ENCODE data around the gene KIAA0930. TPM values are rescaled to one million over a fixed set of nuclear protein-coding genes. Genes with fewer than 3 reads are reported as not detected.
"Not testable (repeated sequence)": the region's sequence is repeated elsewhere in the genome, so short reads cannot be mapped to it uniquely, and the experiment has no call there.

Gene KIAA0930
- total RNA-seq, 1 experiment from 2014 or later = 15.2 TPM

GRCh38 chr22:45268958-45269844 lies 28.5 kb upstream of the KIAA0930 start:
- no peaks in the 10 kb centered on the region for H3K9me3 ChIP-seq (replicated peaks)
- peaks cover 17% of the 10 kb centered on the region for H3K4me1 ChIP-seq
- peak overlapping the region; percentile 47 for H3K4me3 ChIP-seq
- DNase-seq = peak; percentile 67 to 76
- H3K36me3 ChIP-seq = no peaks in the 10 kb centered on the region
- no peak overlapping the region for H3K27ac ChIP-seq
- peaks cover 5% of the 10 kb centered on the region; the same call in 1 of the 2 replicates for H3K27me3 ChIP-seq

- H3K4me1 ChIP-seq = peaks cover 17% of the 10 kb centered on the region
- H3K36me3 ChIP-seq = no peaks in the 10 kb centered on the region
- peaks cover 5% of the 10 kb centered on the region; the same call in 1 of the 2 replicates for H3K27me3 ChIP-seq
- no peaks in the 10 kb centered on the region for H3K9me3 ChIP-seq (replicated peaks)
- H3K4me3 ChIP-seq = peak overlapping the region; percentile 25
- H3K27ac ChIP-seq = no peak overlapping the region
- DNase-seq = no peak
Measured at GRCh38 chr22:45268167-45268957, 27.7 kb upstream of the KIAA0930 start.

DNA sequence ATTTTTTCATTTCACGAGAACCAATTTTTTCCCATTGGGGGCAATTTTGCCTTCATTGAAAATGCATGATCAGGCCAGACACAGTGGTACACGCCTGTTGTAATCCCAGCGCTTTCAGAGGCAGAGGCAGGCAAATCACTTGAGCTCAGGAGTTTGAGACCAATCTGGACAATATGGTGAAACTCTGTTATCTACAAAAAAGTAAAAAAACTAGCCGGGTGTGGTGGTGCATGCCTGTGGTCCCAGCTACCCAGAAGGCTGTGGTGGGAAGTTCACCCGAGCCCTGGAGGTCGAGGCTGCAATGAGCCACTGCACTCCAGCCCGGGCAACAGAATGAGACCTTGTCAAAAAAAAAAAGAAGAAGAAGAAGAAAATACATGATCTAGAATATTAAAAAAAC lies 24.8 kb upstream of the KIAA0930 start:
- no peak for DNase-seq
- Histone ChIP-seq H3K36me3 (no peaks in the 10 kb centered on the region), H3K4me1 (peaks cover 4% of the 10 kb centered on the region)

DNA sequence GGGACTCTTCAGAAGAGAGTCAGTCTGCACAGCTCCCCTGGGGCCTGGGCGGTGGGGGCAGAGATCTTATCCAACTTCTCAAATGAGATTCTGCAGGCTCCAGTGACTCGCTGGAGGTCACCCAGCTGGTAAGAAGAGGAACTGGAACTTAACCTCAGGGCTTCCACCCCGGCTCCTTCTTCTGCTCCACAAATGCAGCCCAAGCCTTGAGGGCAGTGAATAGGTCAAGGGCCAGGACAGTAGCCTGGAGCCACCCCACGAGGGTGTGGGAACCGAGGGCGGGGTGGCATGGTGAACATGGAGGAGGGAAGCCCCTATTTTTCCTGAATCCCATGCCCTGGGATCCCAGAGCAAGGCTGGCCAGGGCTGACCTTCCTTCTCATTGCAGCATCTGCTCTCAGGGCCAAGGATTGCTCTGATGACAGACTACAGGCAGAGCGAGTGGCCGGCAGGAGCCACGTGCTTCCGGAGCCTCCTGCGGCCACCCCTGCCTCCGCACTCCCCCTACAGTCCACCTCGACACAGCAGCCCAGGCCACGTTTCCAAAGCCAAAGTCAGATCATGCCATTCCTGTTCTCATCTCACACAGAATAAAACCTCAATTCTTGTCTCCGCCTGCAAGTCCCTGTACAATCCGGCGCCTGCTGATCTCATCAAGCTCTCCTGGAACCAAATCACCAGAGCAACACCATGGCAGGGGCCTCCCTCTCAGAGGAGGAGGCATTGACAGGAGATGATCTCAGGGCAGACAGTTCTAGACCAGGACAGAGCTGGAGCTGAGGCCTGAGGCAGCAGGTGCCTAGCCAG lies 23.0 kb upstream of the KIAA0930 start:
- no peaks in the 10 kb centered on the region for H3K9me3 ChIP-seq (replicated peaks)
- no peak overlapping the region for H3K4me3 ChIP-seq
- H3K36me3 ChIP-seq = no peaks in the 10 kb centered on the region
- H3K27me3 ChIP-seq = no peaks in the 10 kb centered on the region
- H3K27ac ChIP-seq = no peak overlapping the region
- DNase-seq = peak; percentile 55 to 69
- H3K4me1 ChIP-seq = no peaks in the 10 kb centered on the region

More for the DNA sequence above, 24.8 kb upstream of the KIAA0930 start:
- no peaks in the 10 kb centered on the region for H3K9me3 ChIP-seq (replicated peaks)
- H3K27me3 ChIP-seq = peaks cover 5% of the 10 kb centered on the region; the same call in 1 of the 2 replicates
- H3K27ac ChIP-seq = no peak overlapping the region
- no peak overlapping the region for H3K4me3 ChIP-seq

- Histone ChIP-seq H3K4me3 (no peak overlapping the region), H3K27me3 (no peaks in the 10 kb centered on the region), H3K4me1 (no peaks in the 10 kb centered on the region), H3K27ac (no peak overlapping the region), H3K36me3 (no peaks in the 10 kb centered on the region), H3K9me3 (replicated peaks) (no peaks in the 10 kb centered on the region)
- DNase-seq = peak in 1 of 2 experiments; percentile 44
Measured at GRCh38 chr22:45262931-45263462, 22.3 kb upstream of the KIAA0930 start.

- no peaks in the 10 kb centered on the region for H3K27me3 ChIP-seq
- H3K4me3 ChIP-seq = no peak overlapping the region
- no peak for DNase-seq
- H3K36me3 ChIP-seq = no peaks in the 10 kb centered on the region
- H3K9me3 ChIP-seq (replicated peaks) = no peaks in the 10 kb centered on the region
- H3K27ac ChIP-seq = no peak overlapping the region
- H3K4me1 ChIP-seq = no peaks in the 10 kb centered on the region
Measured at GRCh38 chr22:45262195-45262930, 21.7 kb upstream of the KIAA0930 start.

GRCh38 chr22:45261407-45262088 lies 20.9 kb upstream of the KIAA0930 start:
- Histone ChIP-seq H3K4me1 (no peaks in the 10 kb centered on the region), H3K27me3 (no peaks in the 10 kb centered on the region), H3K9me3 (replicated peaks) (no peaks in the 10 kb centered on the region), H3K4me3 (no peak overlapping the region), H3K27ac (no peak overlapping the region), H3K36me3 (no peaks in the 10 kb centered on the region)
- no peak for DNase-seq

- H3K36me3 ChIP-seq; DNase-seq; H3K27ac ChIP-seq; H3K27me3 ChIP-seq; H3K9me3 ChIP-seq (replicated peaks); H3K4me3 ChIP-seq; H3K4me1 ChIP-seq: not testable (repeated sequence)
Measured at GRCh38 chr22:45260395-45260759, 19.7 kb upstream of the KIAA0930 start.

- H3K36me3 ChIP-seq = no peaks in the 10 kb centered on the region
- H3K27ac ChIP-seq = no peak overlapping the region
- no peaks in the 10 kb centered on the region for H3K9me3 ChIP-seq (replicated peaks)
- no peak for DNase-seq
- no peaks in the 10 kb centered on the region for H3K27me3 ChIP-seq
- H3K4me1 ChIP-seq = no peaks in the 10 kb centered on the region
- no peak overlapping the region for H3K4me3 ChIP-seq
Measured at GRCh38 chr22:45259754-45260394, 19.2 kb upstream of the KIAA0930 start.

- not testable (repeated sequence) for H3K36me3 ChIP-seq; H3K27me3 ChIP-seq; DNase-seq; H3K4me1 ChIP-seq; H3K9me3 ChIP-seq (replicated peaks); H3K27ac ChIP-seq; H3K4me3 ChIP-seq
Measured at GRCh38 chr22:45257941-45258340, 17.2 kb upstream of the KIAA0930 start.

DNA sequence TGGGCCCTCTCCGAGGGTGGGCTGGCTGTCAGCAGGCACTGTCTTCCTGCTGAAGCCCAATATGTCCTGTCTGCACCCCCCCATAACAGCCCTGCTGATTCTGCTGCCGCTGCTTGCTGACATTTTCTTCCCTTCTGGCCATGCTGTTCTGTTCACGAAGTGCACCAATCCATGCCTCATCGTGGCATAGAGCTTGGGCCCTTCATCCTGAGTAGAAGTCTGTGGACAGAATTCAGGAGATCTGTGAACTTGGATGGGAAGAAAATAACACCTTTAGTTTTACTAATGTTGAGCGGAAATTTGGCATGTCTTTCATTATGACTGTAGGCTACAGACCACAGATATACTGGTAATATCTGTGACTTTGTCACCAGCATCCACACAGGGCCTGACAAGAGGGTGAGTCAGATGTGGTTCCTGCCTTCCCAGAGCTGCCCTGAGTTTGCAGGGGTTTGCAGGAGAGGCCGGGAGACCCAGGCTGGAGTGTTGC lies 14.1 kb upstream of the KIAA0930 start:
- DNase-seq = no peak

DNA sequence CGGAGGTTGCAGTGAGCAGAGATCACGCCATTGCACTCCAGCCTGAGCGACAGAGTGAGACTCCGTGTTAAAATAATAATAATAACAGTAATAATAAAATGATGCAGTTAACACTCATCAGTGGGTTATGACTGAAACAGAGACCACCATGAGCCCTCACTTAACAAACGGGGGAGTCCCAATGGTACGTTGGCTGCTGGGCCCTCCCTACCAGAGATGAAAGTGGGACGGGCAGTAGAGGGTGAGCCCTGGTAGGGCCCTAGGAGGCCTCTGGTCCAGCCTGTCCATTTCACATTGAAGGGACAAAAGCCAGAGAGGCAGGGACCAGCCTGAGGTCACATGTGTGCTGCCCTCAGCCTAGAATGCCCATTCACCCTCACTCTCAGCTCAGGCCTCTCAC lies 13.7 kb upstream of the KIAA0930 start:
- Histone ChIP-seq H3K9me3 (replicated peaks) (no peaks in the 10 kb centered on the region), H3K36me3 (no peaks in the 10 kb centered on the region), H3K4me1 (no peaks in the 10 kb centered on the region), H3K4me3 (no peak overlapping the region), H3K27ac (no peak overlapping the region), H3K27me3 (no peaks in the 10 kb centered on the region)
- no peak for DNase-seq

More for the DNA sequence above, 14.1 kb upstream of the KIAA0930 start:
- H3K27ac ChIP-seq = no peak overlapping the region
- no peak overlapping the region for H3K4me3 ChIP-seq
- H3K9me3 ChIP-seq (replicated peaks) = no peaks in the 10 kb centered on the region
- no peaks in the 10 kb centered on the region for H3K4me1 ChIP-seq
- no peaks in the 10 kb centered on the region for H3K27me3 ChIP-seq
- H3K36me3 ChIP-seq = no peaks in the 10 kb centered on the region

DNA sequence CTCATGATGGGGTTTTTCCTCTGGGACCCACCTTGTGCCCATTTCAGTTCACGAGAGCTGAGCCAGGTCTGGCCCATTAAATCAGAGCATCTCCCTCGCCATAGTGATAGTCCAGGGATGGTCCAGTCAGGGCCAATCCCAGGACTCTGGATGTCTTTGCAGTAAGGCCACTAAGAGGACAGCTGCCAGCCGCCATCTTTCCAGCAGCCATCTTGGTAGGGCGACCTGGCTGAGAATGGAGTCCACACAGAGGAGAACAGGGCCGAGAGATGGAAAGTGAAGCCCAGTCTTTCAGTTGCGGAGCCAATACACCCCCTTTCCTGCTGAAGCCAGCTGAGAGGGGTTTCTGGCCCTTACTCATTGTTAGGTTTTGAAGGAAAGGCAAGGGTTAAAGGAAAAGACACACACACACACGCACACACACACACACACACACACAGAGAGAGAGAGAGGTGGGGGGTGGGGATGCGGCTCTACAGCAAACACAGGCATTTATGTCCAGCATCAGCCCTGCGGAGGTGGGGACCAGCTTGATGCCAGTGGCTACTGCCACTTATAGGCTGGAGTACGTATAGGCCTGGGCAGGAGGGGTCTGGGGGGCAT lies 12.4 kb upstream of the KIAA0930 start:
- H3K4me1 ChIP-seq = no peaks in the 10 kb centered on the region
- H3K4me3 ChIP-seq = no peak overlapping the region
- no peaks in the 10 kb centered on the region for H3K9me3 ChIP-seq (replicated peaks)
- DNase-seq = no peak
- H3K27ac ChIP-seq = no peak overlapping the region
- H3K27me3 ChIP-seq = no peaks in the 10 kb centered on the region
- no peaks in the 10 kb centered on the region for H3K36me3 ChIP-seq
